ENCODE results near the gene CRYBB1.

CRYBB1 gene

DNA sequence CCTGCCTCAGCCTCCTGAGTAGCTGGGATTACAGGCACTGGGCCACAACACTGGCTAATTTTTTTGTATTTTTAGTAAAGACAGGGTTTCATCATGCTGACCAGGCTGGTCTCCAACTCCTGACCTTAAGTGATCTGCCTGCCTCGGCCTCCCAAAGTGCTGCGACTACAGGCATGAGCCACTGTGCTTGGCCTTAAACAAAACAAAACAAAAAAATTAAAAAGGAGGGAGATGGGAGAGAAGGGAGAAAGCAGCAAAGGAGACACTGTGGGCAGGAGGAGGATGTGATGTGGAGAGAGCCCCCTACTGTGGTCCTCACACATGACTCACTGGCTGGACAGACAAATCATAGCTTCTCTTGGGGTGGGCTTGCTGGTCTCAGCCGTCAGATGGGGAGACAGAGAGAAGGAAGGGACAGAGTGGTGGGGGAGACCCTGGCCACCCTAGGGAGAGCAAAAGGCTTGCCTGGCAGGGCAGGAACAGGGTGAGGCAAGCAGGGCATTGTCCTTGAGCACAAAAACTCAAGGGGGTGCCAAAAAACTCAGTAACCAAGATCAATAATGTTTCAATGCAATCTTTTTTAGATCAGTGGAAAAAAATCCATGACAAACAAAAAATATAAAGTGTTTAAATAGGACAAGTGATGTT is 59.5 kb downstream of the CRYBB1 start:
- TF ChIP-seq CTCF (IDR thresholded peaks at IDR 0.05; ENCODE audit: extremely low read depth, missing control alignments), result no peak

GRCh38 chr22:26556904-26557303 is 60.9 kb downstream of the CRYBB1 start:
- DNase-seq (ENCODE audit: low spot score), result no peak
- no peak for TF ChIP-seq CTCF (IDR thresholded peaks at IDR 0.05; ENCODE audit: extremely low read depth, missing control alignments)

More for the DNA sequence above, 59.5 kb downstream of the CRYBB1 start:
- no peak for DNase-seq (ENCODE audit: low spot score)

DNA sequence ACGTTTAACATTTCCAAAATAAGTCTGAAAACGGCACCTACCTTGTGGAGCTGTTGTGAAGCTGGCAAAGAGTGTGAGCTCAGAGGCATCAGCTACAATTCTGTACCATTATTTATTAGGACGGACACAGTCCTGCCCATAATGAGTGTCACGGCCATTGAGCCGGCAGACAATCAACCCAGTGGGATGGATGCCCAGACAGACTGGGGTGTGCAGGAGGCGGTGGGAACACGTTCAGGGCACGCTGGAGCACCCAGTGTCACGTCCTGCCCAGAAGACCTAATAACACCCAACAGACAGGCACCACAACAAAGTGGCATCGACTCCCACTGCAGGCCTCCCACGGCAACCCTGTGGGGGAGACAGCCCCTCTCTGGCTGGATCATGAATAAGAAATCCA is 62.3 kb downstream of the CRYBB1 start:
- no peak for DNase-seq (ENCODE audit: low spot score)
- no peak for TF ChIP-seq CTCF (IDR thresholded peaks at IDR 0.05; ENCODE audit: extremely low read depth, missing control alignments)

DNA sequence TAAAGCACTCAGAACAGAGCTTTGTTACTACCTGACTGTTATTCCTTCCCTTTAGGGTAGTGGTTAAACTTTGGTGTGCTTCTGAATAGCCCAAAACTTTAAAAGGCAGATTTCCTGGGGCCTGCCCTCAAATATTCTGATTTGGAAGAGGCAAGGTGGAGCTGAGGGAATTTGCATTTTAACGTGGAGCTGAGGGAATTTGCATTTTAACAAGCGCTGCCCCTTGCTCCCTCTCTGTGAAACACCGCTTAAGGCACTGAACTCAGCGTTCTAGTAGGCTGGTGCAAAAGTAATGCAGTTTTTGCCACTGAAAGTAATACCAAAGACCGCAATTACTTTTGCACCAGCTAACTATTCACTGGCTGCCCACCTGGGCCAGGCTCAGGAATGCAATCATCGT is 62.9 kb downstream of the CRYBB1 start:
- no peak for TF ChIP-seq CTCF (IDR thresholded peaks at IDR 0.05; ENCODE audit: extremely low read depth, missing control alignments)
- no peak for DNase-seq (ENCODE audit: low spot score)

DNA sequence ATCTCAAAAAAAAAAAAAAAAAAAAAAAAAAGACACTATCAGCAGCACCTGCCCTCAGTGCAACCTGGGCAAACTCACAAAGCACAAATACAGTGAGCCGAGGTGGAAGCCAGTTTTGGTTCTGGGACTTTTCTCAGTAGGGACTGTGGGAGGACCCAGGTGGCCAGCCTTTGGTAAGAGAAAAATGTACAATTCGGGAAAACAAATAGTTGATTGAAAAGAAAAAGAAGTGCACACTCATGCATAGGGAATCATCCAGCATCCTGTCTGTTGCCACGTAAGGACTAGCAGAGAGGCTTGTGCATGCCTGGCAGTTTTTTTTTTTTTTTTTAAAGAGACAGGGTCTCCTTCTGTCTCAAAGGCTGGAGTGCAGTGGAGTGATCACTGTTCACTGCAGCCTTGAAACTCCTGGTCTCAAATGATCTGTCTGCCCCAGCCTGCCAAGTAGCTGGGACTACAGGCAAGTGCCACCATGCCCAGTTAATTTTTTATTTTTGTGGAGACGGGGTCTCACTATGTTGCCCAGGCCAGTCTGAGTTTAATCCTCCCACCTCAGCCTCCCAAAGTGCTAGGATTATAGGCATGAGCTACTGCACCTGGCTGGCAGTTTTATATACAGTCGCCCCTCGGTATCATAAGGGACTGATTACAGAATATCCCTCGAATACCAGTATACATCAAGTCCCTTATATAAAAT is 64.6 kb downstream of the CRYBB1 start:
- DNase-seq (ENCODE audit: low spot score), result no peak
- no peak for TF ChIP-seq CTCF (IDR thresholded peaks at IDR 0.05; ENCODE audit: extremely low read depth, missing control alignments)

DNA sequence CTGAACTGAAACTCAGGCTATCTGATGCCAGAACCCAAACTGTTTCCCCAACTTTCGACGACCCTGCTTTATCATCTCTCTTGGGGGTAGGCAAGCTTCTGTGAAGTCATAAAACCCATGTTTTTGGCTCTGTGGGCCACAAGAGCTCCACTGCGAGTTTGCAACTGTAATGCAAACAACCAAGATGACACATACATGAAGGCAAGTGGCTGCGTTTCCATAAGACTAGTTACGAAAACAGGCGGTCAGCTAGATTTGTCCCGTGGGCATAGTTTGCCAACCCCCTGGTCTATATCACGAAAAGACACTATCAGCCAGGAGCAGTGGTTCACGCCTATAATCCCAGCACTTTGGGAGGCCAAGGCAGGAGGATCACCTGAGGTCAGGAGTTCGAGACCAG is 65.4 kb downstream of the CRYBB1 start:
- DNase-seq (ENCODE audit: low spot score), result no peak
- TF ChIP-seq CTCF (IDR thresholded peaks at IDR 0.05; ENCODE audit: extremely low read depth, missing control alignments), result no peak

DNA sequence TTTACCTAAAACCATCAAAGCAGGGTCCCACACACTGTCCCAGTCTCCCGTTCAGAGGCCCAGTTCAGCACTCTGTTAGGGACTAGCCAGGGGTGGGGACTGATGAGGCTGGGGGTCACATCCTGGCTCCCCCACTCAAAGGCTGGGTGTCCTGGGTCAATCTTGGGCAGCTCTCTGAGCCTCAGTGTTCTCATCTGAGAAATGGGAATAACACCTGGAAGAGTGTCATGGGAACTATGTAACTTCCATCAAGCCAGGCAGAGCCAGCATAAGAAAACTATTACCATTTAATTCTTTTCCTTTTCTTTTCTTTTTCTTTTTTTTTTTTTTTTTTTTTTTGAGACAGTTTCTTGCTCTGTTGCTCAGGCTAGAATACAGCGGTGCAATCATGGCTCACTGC is 66.3 kb downstream of the CRYBB1 start:
- DNase-seq (ENCODE audit: low spot score), result no peak
- TF ChIP-seq CTCF (IDR thresholded peaks at IDR 0.05; ENCODE audit: extremely low read depth, missing control alignments), result no peak
